Muscle of leg (tissue), 9 donors: ENCODE results near the gene TPSAB1. TPM values are rescaled to one million over a fixed set of nuclear protein-coding genes. Genes with fewer than 3 reads are reported as not detected.

Experiments
- polyA plus RNA-seq, 8 donors: library from polyadenylated mRNA; unstranded; fragments of 120-200 nt; gene quantifications; one replicate each; pipeline versions ENCODE4 v1.2.1 to v1.2.3, GENCODE V29; 2013; ENCODE audit warnings: inconsistent platforms in 1 of 8, low replicate concordance in 1 of 8; ENCODE audit not compliant: insufficient read length in 8 of 8, insufficient read depth in 1 of 8
- total RNA-seq: library from RNA; stranded (reverse); fragments of 120-200 nt; gene quantifications from one replicate; pipeline ENCODE4 v1.2.4, GENCODE V29; 2013

Gene TPSAB1
- total and polyA plus RNA-seq, 9 donors, result 0.53 to 3.8 (median 1.7) TPM

Other genes starting within 250 kb of the TPSAB1 start
- not detected for gene SSTR5, start 168.0 kb upstream of the TPSAB1 start, total RNA-seq
- gene SSTR5, start 168.0 kb upstream of the TPSAB1 start, polyA plus RNA-seq, result under 1 TPM in 3 of 8 donors, not detected in 5; 0.08 to 0.13 (median 0.10) TPM
- not detected for gene C1QTNF8, start 144.5 kb upstream of the TPSAB1 start, total RNA-seq
- gene C1QTNF8, start 144.5 kb upstream of the TPSAB1 start, polyA plus RNA-seq, result not detected
- 20.7 TPM for gene CACNA1H, start 87.6 kb upstream of the TPSAB1 start, total RNA-seq
- gene CACNA1H, start 87.6 kb upstream of the TPSAB1 start, polyA plus RNA-seq, result 10 to 100 TPM; 35.3 to 56.0 (median 40.0) TPM
- not detected for gene TPSG1, start 15.4 kb upstream of the TPSAB1 start, total RNA-seq
- 1 to 10 TPM in 7 of 8 donors, under 1 TPM in 1; 0.98 to 3.7 (median 1.7) TPM for gene TPSG1, start 15.4 kb upstream of the TPSAB1 start, polyA plus RNA-seq
- gene TPSB2, start 10.5 kb upstream of the TPSAB1 start, total RNA-seq, result 0.89 TPM
- gene TPSB2, start 10.5 kb upstream of the TPSAB1 start, polyA plus RNA-seq, result 1 to 10 TPM in 6 of 8 donors, under 1 TPM in 2; 0.71 to 2.8 (median 1.7) TPM
- gene TPSD1, start 15.4 kb downstream of the TPSAB1 start, total RNA-seq, result not detected
- under 1 TPM in 3 of 8 donors, not detected in 5; 0.14 to 0.34 (median 0.30) TPM for gene TPSD1, start 15.4 kb downstream of the TPSAB1 start, polyA plus RNA-seq
- 30.0 TPM for gene UBE2I, start 68.9 kb downstream of the TPSAB1 start, total RNA-seq
- 100 to 1,000 TPM in 6 of 8 donors, 10 to 100 TPM in 2; 89.7 to 114 (median 106) TPM for gene UBE2I, start 68.9 kb downstream of the TPSAB1 start, polyA plus RNA-seq
- gene BAIAP3, start 92.9 kb downstream of the TPSAB1 start, total RNA-seq, result 0.58 TPM
- gene BAIAP3, start 92.9 kb downstream of the TPSAB1 start, polyA plus RNA-seq, result 1 to 10 TPM in 2 of 8 donors, under 1 TPM in 6; 0.40 to 1.3 (median 0.85) TPM
- gene TSR3, start 111.2 kb downstream of the TPSAB1 start, total RNA-seq, result 44.9 TPM
- 10 to 100 TPM; 40.9 to 62.3 (median 50.2) TPM for gene TSR3, start 111.2 kb downstream of the TPSAB1 start, polyA plus RNA-seq
- gene GNPTG, start 111.2 kb downstream of the TPSAB1 start, total RNA-seq, result 38.9 TPM
- 10 to 100 TPM; 37.6 to 46.8 (median 40.5) TPM for gene GNPTG, start 111.2 kb downstream of the TPSAB1 start, polyA plus RNA-seq
- gene UNKL, start 174.0 kb downstream of the TPSAB1 start, total RNA-seq, result 6.6 TPM
- 10 to 100 TPM in 1 of 8 donors, 1 to 10 TPM in 7; 6.6 to 12.9 (median 8.2) TPM for gene UNKL, start 174.0 kb downstream of the TPSAB1 start, polyA plus RNA-seq
- 16.5 TPM for gene UQCC4, start 180.0 kb downstream of the TPSAB1 start, total RNA-seq
- gene UQCC4, start 180.0 kb downstream of the TPSAB1 start, polyA plus RNA-seq, result 10 to 100 TPM; 11.6 to 13.8 (median 12.7) TPM
- 0.13 TPM for gene PERCC1, start 190.4 kb downstream of the TPSAB1 start, total RNA-seq
- under 1 TPM in 7 of 8 donors, not detected in 1; 0.16 to 0.49 (median 0.26) TPM for gene PERCC1, start 190.4 kb downstream of the TPSAB1 start, polyA plus RNA-seq
- 2.1 TPM for gene CCDC154, start 203.9 kb downstream of the TPSAB1 start, total RNA-seq
- 1 to 10 TPM in 7 of 8 donors, under 1 TPM in 1; 0.86 to 4.0 (median 2.1) TPM for gene CCDC154, start 203.9 kb downstream of the TPSAB1 start, polyA plus RNA-seq
- gene CLCN7, start 234.3 kb downstream of the TPSAB1 start, total RNA-seq, result 18.8 TPM
- 10 to 100 TPM; 25.1 to 43.3 (median 31.7) TPM for gene CLCN7, start 234.3 kb downstream of the TPSAB1 start, polyA plus RNA-seq
- gene PTX4, start 248.2 kb downstream of the TPSAB1 start, total RNA-seq, result 0.40 TPM
- gene PTX4, start 248.2 kb downstream of the TPSAB1 start, polyA plus RNA-seq, result 1 to 10 TPM in 1 of 8 donors, under 1 TPM in 7; 0.34 to 1.1 (median 0.74) TPM